ENCODE measurements around the gene MYO9A. TPM values are rescaled to one million over a fixed set of nuclear protein-coding genes. Genes with fewer than 3 reads are reported as not detected.

MYO9A gene
- total RNA-seq, 1 experiment from 2014 or later, result 23.0 TPM

DNA sequence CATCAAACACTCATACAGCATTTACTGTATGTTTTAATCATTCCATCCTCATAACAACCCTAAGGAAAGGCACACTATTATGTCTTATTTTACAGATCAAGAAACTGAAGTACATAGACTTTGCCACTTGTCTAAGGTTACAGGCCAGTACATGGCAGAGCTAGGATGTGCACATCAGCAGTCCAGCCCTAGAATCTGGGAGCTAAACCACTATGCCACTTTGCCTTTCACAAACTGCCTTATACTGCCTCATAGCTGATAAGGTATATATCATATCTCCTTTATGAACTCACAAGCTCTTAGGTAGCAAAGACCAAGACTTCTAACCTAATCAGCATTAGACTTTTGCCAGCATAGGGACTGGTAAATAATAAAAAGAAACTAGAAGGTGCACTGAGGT is 49.1 kb downstream of the MYO9A start:
- Histone ChIP-seq H3K27me3 (ENCODE audit: insufficient read depth, low read length) (no peaks in the 10 kb centered on the region), H3K9ac (ENCODE audit: low read length) (no peak overlapping the region), H3K27ac (ENCODE audit: low read depth, low read length) (no peak overlapping the region), H3K4me3 (replicated peaks in 1 of 2; ENCODE audit: low read depth in 1 of 2, low read length in 2 of 2) (no peak overlapping the region), H3K79me2 (ENCODE audit: insufficient read depth, low read length) (0 out of 2 replicates have a peak, but pooled peaks cover 10% of the 10 kb centered on the region), H2AFZ (ENCODE audit: low read depth, low read length, poor library complexity, severe bottlenecking) (no peak overlapping the region), H3K9me2 (ENCODE audit: insufficient read depth) (no peaks in the 10 kb centered on the region), H3K36me3 (ENCODE audit: control insufficient read depth in 1 of 2, insufficient read depth in 2 of 2, low read length in 2 of 2) (no peaks in the 10 kb centered on the region), H4K20me1 (ENCODE audit: insufficient read depth) (no peaks in the 10 kb centered on the region), H3K9me3 (ENCODE audit: control insufficient read depth in 1 of 2, insufficient read depth in 1 of 2, low read depth in 1 of 2, low read length in 2 of 2) (no peaks in the 10 kb centered on the region), H3K4me2 (ENCODE audit: low read length) (no peak overlapping the region), H3K4me1 (ENCODE audit: control insufficient read depth in 1 of 2, insufficient read depth in 2 of 2, low read length in 2 of 2) (no peaks in the 10 kb centered on the region)
- DNase-seq (ENCODE audit: low read depth, low spot score), result no peak
- no peak for TF ChIP-seq EGR1 (IDR thresholded peaks at IDR 0.05; ENCODE audit: low read depth)
- no peak for TF ChIP-seq FOSL1 (IDR thresholded peaks at IDR 0.05; ENCODE audit: low read depth)
- TF ChIP-seq, protein P1, sequence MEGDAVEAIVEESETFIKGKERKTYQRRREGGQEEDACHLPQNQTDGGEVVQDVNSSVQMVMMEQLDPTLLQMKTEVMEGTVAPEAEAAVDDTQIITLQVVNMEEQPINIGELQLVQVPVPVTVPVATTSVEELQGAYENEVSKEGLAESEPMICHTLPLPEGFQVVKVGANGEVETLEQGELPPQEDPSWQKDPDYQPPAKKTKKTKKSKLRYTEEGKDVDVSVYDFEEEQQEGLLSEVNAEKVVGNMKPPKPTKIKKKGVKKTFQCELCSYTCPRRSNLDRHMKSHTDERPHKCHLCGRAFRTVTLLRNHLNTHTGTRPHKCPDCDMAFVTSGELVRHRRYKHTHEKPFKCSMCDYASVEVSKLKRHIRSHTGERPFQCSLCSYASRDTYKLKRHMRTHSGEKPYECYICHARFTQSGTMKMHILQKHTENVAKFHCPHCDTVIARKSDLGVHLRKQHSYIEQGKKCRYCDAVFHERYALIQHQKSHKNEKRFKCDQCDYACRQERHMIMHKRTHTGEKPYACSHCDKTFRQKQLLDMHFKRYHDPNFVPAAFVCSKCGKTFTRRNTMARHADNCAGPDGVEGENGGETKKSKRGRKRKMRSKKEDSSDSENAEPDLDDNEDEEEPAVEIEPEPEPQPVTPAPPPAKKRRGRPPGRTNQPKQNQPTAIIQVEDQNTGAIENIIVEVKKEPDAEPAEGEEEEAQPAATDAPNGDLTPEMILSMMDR (IDR thresholded peaks at IDR 0.05 in 2 of 3, conservative IDR thresholded peaks at IDR 0.05 in 1 of 3; ENCODE audit: borderline replicate concordance in 1 of 3, insufficient read depth in 1 of 3, low read depth in 2 of 3, low read length in 2 of 3), result no peak
- no peak for TF ChIP-seq TCF7L2 (IDR thresholded peaks at IDR 0.05; ENCODE audit: borderline replicate concordance, extremely low read depth, insufficient read depth, insufficient read length)
- TF ChIP-seq, protein P2, sequence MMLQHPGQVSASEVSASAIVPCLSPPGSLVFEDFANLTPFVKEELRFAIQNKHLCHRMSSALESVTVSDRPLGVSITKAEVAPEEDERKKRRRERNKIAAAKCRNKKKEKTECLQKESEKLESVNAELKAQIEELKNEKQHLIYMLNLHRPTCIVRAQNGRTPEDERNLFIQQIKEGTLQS (IDR thresholded peaks at IDR 0.05), result no peak
- no peak for TF ChIP-seq POLR2AphosphoS5 (IDR thresholded peaks at IDR 0.05; ENCODE audit: low read depth, low read length)
- no peak for TF ChIP-seq RAD21 (IDR thresholded peaks at IDR 0.05; ENCODE audit: low read depth)
- TF ChIP-seq POLR2A (IDR thresholded peaks at IDR 0.05; ENCODE audit: borderline replicate concordance, extremely low read depth, insufficient read depth, insufficient read length), result no peak
- TF ChIP-seq SIN3A (IDR thresholded peaks at IDR 0.05; ENCODE audit: low read depth), result no peak
- TF ChIP-seq, protein P3, sequence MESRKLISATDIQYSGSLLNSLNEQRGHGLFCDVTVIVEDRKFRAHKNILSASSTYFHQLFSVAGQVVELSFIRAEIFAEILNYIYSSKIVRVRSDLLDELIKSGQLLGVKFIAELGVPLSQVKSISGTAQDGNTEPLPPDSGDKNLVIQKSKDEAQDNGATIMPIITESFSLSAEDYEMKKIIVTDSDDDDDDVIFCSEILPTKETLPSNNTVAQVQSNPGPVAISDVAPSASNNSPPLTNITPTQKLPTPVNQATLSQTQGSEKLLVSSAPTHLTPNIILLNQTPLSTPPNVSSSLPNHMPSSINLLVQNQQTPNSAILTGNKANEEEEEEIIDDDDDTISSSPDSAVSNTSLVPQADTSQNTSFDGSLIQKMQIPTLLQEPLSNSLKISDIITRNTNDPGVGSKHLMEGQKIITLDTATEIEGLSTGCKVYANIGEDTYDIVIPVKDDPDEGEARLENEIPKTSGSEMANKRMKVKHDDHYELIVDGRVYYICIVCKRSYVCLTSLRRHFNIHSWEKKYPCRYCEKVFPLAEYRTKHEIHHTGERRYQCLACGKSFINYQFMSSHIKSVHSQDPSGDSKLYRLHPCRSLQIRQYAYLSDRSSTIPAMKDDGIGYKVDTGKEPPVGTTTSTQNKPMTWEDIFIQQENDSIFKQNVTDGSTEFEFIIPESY (IDR thresholded peaks at IDR 0.05; ENCODE audit: extremely low read depth, insufficient replicate concordance, low read length), result no peak
- TF ChIP-seq, protein P4, sequence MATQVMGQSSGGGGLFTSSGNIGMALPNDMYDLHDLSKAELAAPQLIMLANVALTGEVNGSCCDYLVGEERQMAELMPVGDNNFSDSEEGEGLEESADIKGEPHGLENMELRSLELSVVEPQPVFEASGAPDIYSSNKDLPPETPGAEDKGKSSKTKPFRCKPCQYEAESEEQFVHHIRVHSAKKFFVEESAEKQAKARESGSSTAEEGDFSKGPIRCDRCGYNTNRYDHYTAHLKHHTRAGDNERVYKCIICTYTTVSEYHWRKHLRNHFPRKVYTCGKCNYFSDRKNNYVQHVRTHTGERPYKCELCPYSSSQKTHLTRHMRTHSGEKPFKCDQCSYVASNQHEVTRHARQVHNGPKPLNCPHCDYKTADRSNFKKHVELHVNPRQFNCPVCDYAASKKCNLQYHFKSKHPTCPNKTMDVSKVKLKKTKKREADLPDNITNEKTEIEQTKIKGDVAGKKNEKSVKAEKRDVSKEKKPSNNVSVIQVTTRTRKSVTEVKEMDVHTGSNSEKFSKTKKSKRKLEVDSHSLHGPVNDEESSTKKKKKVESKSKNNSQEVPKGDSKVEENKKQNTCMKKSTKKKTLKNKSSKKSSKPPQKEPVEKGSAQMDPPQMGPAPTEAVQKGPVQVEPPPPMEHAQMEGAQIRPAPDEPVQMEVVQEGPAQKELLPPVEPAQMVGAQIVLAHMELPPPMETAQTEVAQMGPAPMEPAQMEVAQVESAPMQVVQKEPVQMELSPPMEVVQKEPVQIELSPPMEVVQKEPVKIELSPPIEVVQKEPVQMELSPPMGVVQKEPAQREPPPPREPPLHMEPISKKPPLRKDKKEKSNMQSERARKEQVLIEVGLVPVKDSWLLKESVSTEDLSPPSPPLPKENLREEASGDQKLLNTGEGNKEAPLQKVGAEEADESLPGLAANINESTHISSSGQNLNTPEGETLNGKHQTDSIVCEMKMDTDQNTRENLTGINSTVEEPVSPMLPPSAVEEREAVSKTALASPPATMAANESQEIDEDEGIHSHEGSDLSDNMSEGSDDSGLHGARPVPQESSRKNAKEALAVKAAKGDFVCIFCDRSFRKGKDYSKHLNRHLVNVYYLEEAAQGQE (IDR thresholded peaks at IDR 0.05; ENCODE audit: low read depth), result no peak
- TF ChIP-seq EZH2 (IDR thresholded peaks at IDR 0.05), result no peak
- TF ChIP-seq ZFX (IDR thresholded peaks at IDR 0.05), result no peak
- no peak for TF ChIP-seq EZH2phosphoT487 (IDR thresholded peaks at IDR 0.05; ENCODE audit: borderline replicate concordance)
- TF ChIP-seq CBX3 (IDR thresholded peaks at IDR 0.05; ENCODE audit: low read depth), result no peak
- TF ChIP-seq JUND (IDR thresholded peaks at IDR 0.05), result no peak
- TF ChIP-seq CEBPB (IDR thresholded peaks at IDR 0.05; ENCODE audit: low read depth), result no peak
- ChIA-PET POLR2A (no interaction called here), RAD21 (ENCODE audit: low non-redundant PET in 1 of 2, low total read pairs in 2 of 2, uncharacterized antibody in 2 of 2, unreplicated experiment in 2 of 2) (no interaction called here), CTCF (no interaction called here)
- intact Hi-C loops (cut with micrococcal nuclease), result no loop called here
- no TSS peak for BruUV-seq (replicated peaks)
- ATAC-seq, result no peak
